Ovary (tissue), 9 donors: ENCODE results near the gene RPRD1B. TPM values are rescaled to one million over a fixed set of nuclear protein-coding genes. Genes with fewer than 3 reads are reported as not detected.

ENCODE experiments used
- DNase-seq, 5 donors: peaks; one replicate each; pipeline ENCODE4 v3.0.0-alpha.2; 2019 to 2020
- H3K27ac ChIP-seq, 2 donors: fragments of 200-600 bp; one replicate each; pipeline versions ENCODE4 v1.5.1 to v1.8.0; 2019 to 2022
- H3K27me3 ChIP-seq: fragments of 200-600 bp; one replicate; pipeline ENCODE4 v1.8.0; 2022
- H3K36me3 ChIP-seq: fragments of 200-600 bp; sonication (generic); one replicate; pipeline ENCODE4 v1.5.1; 2019
- H3K4me1 ChIP-seq: one replicate; pipeline ENCODE4 v1.8.1; 2013; ENCODE audit warnings: mild to moderate bottlenecking, moderate library complexity; ENCODE audit not compliant: insufficient read depth
- H3K4me3 ChIP-seq: fragments of 200-600 bp; sonication (generic); one replicate; pipeline ENCODE4 v1.5.1; 2017
- H3K9me3 ChIP-seq, 2 donors: fragments of 200-600 bp in 1 of 2; sonication (generic) in 1 of 2; one replicate each; pipeline versions ENCODE4 v1.5.1 to v1.8.1; 2013 to 2019; ENCODE audit warnings: mild to moderate bottlenecking in 1 of 2, moderate library complexity in 1 of 2
- EP300 ChIP-seq: sonication (generic); formaldehyde crosslinking; IDR thresholded peaks from one replicate; pipeline ENCODE4 v1.6.1; 2017; ENCODE audit warnings: antibody characterized with exemption
- POLR2A ChIP-seq: fragments of 450-650 bp; IDR thresholded peaks from one replicate; pipeline ENCODE4 v1.6.1; 2017; ENCODE audit warnings: antibody characterized with exemption, mild to moderate bottlenecking, moderate library complexity
- WGBS, 3 donors: extraction: QIAGEN DNeasy Blood & Tissue Kit in 1 of 3; methylation state at CpG; one replicate each; pipeline versions ENCODE4 v1.1.5 to v1.1.7; 2013 to 2017; 5-methylcytosine and 5-hydroxymethylcytosine counted together
- intact Hi-C, 4 donors: fragments of 100-400 bp; cut with DNase I; formaldehyde crosslinking; loops; one replicate each; pipeline versions ENCODE4 v1.11.0 to v1.15.1; 2022 to 2023
- polyA plus RNA-seq, 2 donors: library from polyadenylated mRNA; stranded (reverse); fragments of 200-250 nt in 1 of 2; fragments of 350-450 nt in 1 of 2; fragmentation: Illumina TruSeq in 1 of 2; extraction: RNeasy Lipid Tissue Mini Kit (QIAGEN cat#74804) in 1 of 2; gene quantifications; one replicate each; pipeline ENCODE4 v1.2.3, GENCODE V29; 2013 to 2014
- total RNA-seq, 7 donors: library from RNA; depleted of rRNA in 2 of 7; stranded (reverse); fragments of >200 nt in 2 of 7; fragmentation: NEBNext Ultra II Directional in 3 of 7; extraction: Animal tissue kit (Norgen Biotek cat#: 25700) in 3 of 7; gene quantifications; one replicate each; pipeline versions ENCODE4 v1.1.0 to v1.2.4, GENCODE V29; 2016 to 2023
- TF ChIP-seq, protein P1 (sequence below), 3 donors: fragments of 450-650 bp in 2 of 3; fragments of 200-600 bp in 1 of 3; IDR thresholded peaks; one replicate each; pipeline versions ENCODE4 v1.5.1 to v1.8.0; 2016 to 2022; ENCODE audit warnings: antibody characterized with exemption in 3 of 3, mild to moderate bottlenecking in 1 of 3
- donor health status: DM: no; HTN: no; CAD: no; lungs with moderate emphysema.
- donor health status: DM: no; HTN: no; CAD: no.
- donor health status: Bipolar disorder and iron deficiency.
- donor health status: DM: yes; HTN: yes; CAD: no.
- donor health status: DM: no; HTN: no; CAD: no.
- donor health status: DM: yes; HTN: yes; CAD: no.

The RPRD1B gene
- total and polyA plus RNA-seq, 9 donors: 12.1 to 45.3 (median 33.4) TPM

- Histone ChIP-seq H3K27ac (no peak overlapping the region), H3K36me3 (no peaks in the 10 kb centered on the region), H3K27me3 (no peaks in the 10 kb centered on the region), H3K9me3 (no peaks in the 10 kb centered on the region), H3K4me1 (peaks cover 17% of the 10 kb centered on the region), H3K4me3 (no peak overlapping the region)
- TF ChIP-seq, protein P1, sequence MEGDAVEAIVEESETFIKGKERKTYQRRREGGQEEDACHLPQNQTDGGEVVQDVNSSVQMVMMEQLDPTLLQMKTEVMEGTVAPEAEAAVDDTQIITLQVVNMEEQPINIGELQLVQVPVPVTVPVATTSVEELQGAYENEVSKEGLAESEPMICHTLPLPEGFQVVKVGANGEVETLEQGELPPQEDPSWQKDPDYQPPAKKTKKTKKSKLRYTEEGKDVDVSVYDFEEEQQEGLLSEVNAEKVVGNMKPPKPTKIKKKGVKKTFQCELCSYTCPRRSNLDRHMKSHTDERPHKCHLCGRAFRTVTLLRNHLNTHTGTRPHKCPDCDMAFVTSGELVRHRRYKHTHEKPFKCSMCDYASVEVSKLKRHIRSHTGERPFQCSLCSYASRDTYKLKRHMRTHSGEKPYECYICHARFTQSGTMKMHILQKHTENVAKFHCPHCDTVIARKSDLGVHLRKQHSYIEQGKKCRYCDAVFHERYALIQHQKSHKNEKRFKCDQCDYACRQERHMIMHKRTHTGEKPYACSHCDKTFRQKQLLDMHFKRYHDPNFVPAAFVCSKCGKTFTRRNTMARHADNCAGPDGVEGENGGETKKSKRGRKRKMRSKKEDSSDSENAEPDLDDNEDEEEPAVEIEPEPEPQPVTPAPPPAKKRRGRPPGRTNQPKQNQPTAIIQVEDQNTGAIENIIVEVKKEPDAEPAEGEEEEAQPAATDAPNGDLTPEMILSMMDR (IDR thresholded peaks at IDR 0.05): no peak
- no peak for TF ChIP-seq POLR2A
- TF ChIP-seq EP300: no peak
- intact Hi-C loops: no loop called here
- WGBS, 3 donors: 89 to 92% (median 91%) methylated on average over 9 of the region's 9 CpGs
- DNase-seq: peak in 3 of 5 donors; percentile 6 to 19 (median 9)
Measured at GRCh38 chr20:38127920-38128528, 94.5 kb downstream of the RPRD1B start.

- Histone ChIP-seq H3K36me3 (no peaks in the 10 kb centered on the region), H3K27ac (no peak overlapping the region), H3K4me1 (peaks cover 17% of the 10 kb centered on the region), H3K4me3 (no peak overlapping the region), H3K9me3 (no peaks in the 10 kb centered on the region), H3K27me3 (no peaks in the 10 kb centered on the region)
- intact Hi-C loops: no loop called here
- WGBS, 3 donors: 97 to 100% (median 97%) methylated on average over 2 of the region's 2 CpGs
- no peak for TF ChIP-seq POLR2A
- peak in 2 of 5 donors; percentile 12 to 28 for DNase-seq
Measured at GRCh38 chr20:38128691-38129090, 95.1 kb downstream of the RPRD1B start.

DNA sequence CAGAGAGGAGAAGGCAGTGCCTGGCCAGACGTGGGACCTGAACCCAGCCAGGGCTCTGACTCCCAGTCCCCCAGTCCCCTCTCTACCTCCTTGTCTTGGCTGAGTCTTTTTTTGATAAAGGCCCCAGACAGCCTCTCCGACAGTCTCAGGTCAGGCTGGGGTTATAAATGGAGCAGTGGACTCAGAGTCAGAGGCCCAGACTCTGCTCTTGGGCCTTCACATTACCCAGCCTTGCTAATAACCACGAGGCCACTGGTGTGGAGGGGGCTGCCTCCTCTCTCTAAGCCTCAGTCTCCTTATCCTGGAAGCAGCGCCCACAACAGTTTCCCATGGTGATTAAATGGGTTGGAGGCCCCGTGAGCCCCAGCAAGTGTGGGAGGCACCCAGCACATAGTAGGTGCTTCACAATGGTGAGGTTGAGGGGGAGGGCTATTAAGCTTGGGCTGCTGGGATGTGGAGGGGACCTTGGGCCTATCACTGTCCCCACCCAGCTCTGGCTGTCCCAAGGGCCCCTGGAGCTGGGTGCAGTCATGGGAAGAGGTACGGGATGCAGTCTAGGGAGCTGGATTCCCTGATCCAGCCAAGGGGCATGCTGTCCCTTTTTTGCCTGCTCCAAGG, 95.8 kb downstream of the RPRD1B start:
- WGBS, 3 donors: 91 to 94% (median 93%) methylated on average over 6 of the region's 6 CpGs
- Histone ChIP-seq H3K27me3 (no peaks in the 10 kb centered on the region), H3K36me3 (no peaks in the 10 kb centered on the region), H3K4me3 (no peak overlapping the region), H3K4me1 (peaks cover 17% of the 10 kb centered on the region), H3K9me3 (no peaks in the 10 kb centered on the region), H3K27ac (no peak overlapping the region)
- intact Hi-C loops: no loop called here
- no peak for TF ChIP-seq POLR2A
- no peak for TF ChIP-seq EP300
- TF ChIP-seq, protein P1 (IDR thresholded peaks at IDR 0.05): no peak
- DNase-seq: peak in 2 of 5 donors; percentile 10 to 21

DNA sequence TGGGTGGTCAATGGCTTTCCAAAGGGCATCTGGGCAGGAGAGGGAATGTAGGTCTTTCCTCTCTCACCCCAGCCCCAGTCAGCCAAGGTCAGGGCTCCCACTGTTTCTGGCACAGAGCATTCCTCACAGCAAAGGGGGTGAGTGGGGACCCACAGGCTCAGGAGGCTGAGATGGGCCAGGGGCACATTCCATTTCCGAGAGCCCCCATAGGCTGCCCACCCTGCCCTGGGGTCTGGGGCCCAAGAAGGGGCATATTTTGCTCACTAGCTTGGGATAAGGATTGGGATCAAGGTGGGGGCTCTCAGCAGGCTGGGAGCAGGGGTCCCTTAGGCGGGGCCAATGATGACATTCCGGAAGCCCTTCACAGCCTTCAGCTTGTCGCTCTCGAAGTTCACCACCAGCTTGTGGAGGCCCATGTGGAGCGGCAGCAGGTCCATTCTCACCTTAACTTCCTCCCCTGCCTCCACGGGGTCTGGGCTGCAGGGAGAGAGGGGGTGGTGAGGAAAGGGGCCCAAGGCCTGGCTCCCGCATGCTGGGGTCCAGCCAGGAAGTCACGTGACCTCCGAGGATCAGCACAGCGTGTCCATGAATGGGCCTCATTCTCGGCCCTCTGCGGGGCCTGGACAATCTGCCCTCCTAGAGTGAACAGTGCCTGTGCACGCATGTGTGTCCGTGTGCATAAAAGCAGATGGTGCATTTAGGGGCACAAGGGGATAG, 96.5 kb downstream of the RPRD1B start:
- Histone ChIP-seq H3K36me3 (no peaks in the 10 kb centered on the region), H3K27me3 (no peaks in the 10 kb centered on the region), H3K4me3 (no peak overlapping the region), H3K27ac (no peak overlapping the region), H3K9me3 (no peaks in the 10 kb centered on the region), H3K4me1 (peaks cover 15% of the 10 kb centered on the region)
- 92 to 93% (median 93%) methylated on average over 15 of the region's 15 CpGs for WGBS, 3 donors
- DNase-seq: peak in 1 of 5 donors; percentile 36
- TF ChIP-seq POLR2A: no peak
- intact Hi-C loops: no loop called here

GRCh38 chr20:38130687-38131587, 97.4 kb downstream of the RPRD1B start:
- intact Hi-C loops: no loop called here
- 93 to 94% (median 94%) methylated on average over 19 of the region's 19 CpGs for WGBS, 3 donors

More at GRCh38 chr20:38130687-38131587, 97.4 kb downstream of the RPRD1B start:
- no peaks in the 10 kb centered on the region for H3K36me3 ChIP-seq
- no peaks in the 10 kb centered on the region for H3K27me3 ChIP-seq
- peaks cover 10% of the 10 kb centered on the region for H3K4me1 ChIP-seq
- DNase-seq: peak in 1 of 5 donors; percentile 21
- no peak overlapping the region for H3K27ac ChIP-seq
- no peak overlapping the region for H3K4me3 ChIP-seq
- TF ChIP-seq POLR2A (no peak), EP300 (no peak)
- TF ChIP-seq, protein P1 (IDR thresholded peaks at IDR 0.05): no peak
- no peaks in the 10 kb centered on the region for H3K9me3 ChIP-seq
